Endothelial cell of hepatic sinusoid (primary cell): ENCODE data around the gene PILRB.
"Not testable (repeated sequence)": the region's sequence is repeated elsewhere in the genome, so short reads cannot be mapped to it uniquely, and the experiment has no call there.

Experiments
- in situ Hi-C: cut with HindIII; loops from 2 replicates; pipeline ENCODE4 v1.10.0; 2017; ENCODE audit warnings: low sequenced_read_pairs

Gene PILRB

GRCh38 chr7:100373870-100374598 lies 16.1 kb downstream of the PILRB start:
- in situ Hi-C loops, result not testable (repeated sequence)

GRCh38 chr7:100374601-100375000 lies 16.7 kb downstream of the PILRB start:
- in situ Hi-C loops, result no loop called here

GRCh38 chr7:100376066-100376465 lies 18.1 kb downstream of the PILRB start:
- in situ Hi-C loops, result no loop called here

GRCh38 chr7:100378114-100378755 lies 20.3 kb downstream of the PILRB start:
- in situ Hi-C loops, result no loop called here

- in situ Hi-C loops, result no loop called here
Observed at GRCh38 chr7:100380196-100380595, 22.3 kb downstream of the PILRB start.

GRCh38 chr7:100381531-100382233 lies 23.8 kb downstream of the PILRB start:
- in situ Hi-C loops, result not testable (repeated sequence)

- in situ Hi-C loops, result not testable (repeated sequence)
Observed at GRCh38 chr7:100382234-100382853, 24.4 kb downstream of the PILRB start.

- in situ Hi-C loops, result no loop called here
Observed at GRCh38 chr7:100384628-100385294, 26.8 kb downstream of the PILRB start.

GRCh38 chr7:100386940-100387339 lies 29.0 kb downstream of the PILRB start:
- in situ Hi-C loops, result no loop called here

GRCh38 chr7:100387695-100388094 lies 29.8 kb downstream of the PILRB start:
- in situ Hi-C loops, result no loop called here

- in situ Hi-C loops, result no loop called here
Observed at GRCh38 chr7:100389437-100390088, 31.6 kb downstream of the PILRB start.

GRCh38 chr7:100390286-100391009 lies 32.5 kb downstream of the PILRB start:
- in situ Hi-C loops, result no loop called here

GRCh38 chr7:100393233-100393905 lies 35.5 kb downstream of the PILRB start:
- in situ Hi-C loops, result no loop called here

GRCh38 chr7:100394077-100394476 lies 36.2 kb downstream of the PILRB start:
- in situ Hi-C loops, result no loop called here

GRCh38 chr7:100396421-100396982 lies 38.6 kb downstream of the PILRB start:
- in situ Hi-C loops, result no loop called here

- in situ Hi-C loops, result no loop called here
Observed at GRCh38 chr7:100397315-100398081, 39.6 kb downstream of the PILRB start.

- in situ Hi-C loops, result no loop called here
Observed at GRCh38 chr7:100398239-100398638, 40.3 kb downstream of the PILRB start.

- in situ Hi-C loops, result no loop called here
Observed at GRCh38 chr7:100400041-100400440, 42.1 kb downstream of the PILRB start.
